GM12891 (cell line): Measurements from ENCODE around the gene PTGIS.

Source experiments
- POLR2A ChIP-seq: IDR thresholded peaks from 2 replicates; pipeline ENCODE4 v1.6.1; 2011; ENCODE audit warnings: low read depth, low read length, control low read depth
- POLR2AphosphoS5 ChIP-seq: IDR thresholded peaks from 2 replicates; pipeline ENCODE4 v1.6.1; 2011; ENCODE audit warnings: low read depth, low read length, control low read depth
- SPI1 ChIP-seq: IDR thresholded peaks from 2 replicates; pipeline ENCODE4 v1.6.1; 2011; ENCODE audit warnings: low read depth, low read length, control low read depth
- TAF1 ChIP-seq: IDR thresholded peaks from 2 replicates; pipeline ENCODE4 v1.6.1; 2011; ENCODE audit warnings: low read depth, low read length, control low read depth

DNA sequence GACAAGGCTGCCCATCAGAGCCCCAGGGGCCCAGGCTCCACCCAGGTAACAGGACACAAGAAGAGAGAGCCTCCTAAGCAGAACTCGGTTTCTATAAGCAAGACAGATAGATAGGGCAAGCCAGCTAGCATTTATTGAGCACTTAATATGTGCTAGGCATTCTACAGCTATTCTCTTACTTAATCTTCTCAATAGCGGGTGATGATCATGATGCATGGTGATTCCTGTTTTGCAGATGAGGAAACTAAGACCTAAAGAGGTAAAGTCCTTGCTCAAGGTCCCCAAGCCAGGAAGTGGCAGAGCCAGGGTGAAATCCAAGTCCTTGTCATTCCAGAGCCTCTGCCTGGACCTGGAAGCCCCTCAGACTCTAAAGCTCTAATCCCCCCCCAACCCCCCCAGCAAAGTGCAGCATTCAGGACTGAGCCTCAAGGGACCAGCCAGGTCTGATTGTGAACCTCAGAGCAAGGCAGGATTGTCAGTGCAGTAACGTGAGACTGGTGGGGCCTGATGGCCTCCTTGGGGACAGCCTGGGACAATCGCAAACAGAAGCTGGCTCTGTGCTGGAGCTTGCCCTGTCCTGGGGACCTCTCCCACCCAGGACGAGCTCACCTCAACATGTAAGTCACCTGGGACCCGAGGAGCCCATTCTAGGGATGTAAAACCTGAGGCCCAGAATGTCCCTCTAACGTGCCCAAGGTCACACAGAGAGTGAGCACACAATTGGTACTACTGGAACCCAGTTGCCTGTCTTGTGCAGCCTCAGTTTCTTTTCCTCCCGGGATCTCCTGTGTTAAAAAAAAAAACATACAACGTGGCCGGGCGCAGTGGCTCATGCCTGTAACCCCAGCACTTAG is 48.4 kb upstream of the PTGIS start:
- TF ChIP-seq POLR2A, result no peak
- TF ChIP-seq POLR2AphosphoS5, result no peak
- TF ChIP-seq SPI1, result no peak
- TF ChIP-seq TAF1, result no peak
